DOHH2 (cell line): Measurements from ENCODE around the gene SEMA5A.

ENCODE experiments used
- H3F3A ChIP-seq: fragments of 200-600 bp; sonication (generic), shearing (Covaris generic); 2 replicates; pipeline ENCODE4 v1.6.0; 2016; ENCODE audit warnings: antibody characterized with exemption, mild to moderate bottlenecking; ENCODE audit not compliant: control insufficient read depth, insufficient read depth
- H3K27ac ChIP-seq: fragments of 200-600 bp; sonication (generic); 2 replicates; pipeline ENCODE4 v1.5.1; 2014; ENCODE audit warnings: low read depth, mild to moderate bottlenecking, low read length, moderate library complexity
- H3K27me3 ChIP-seq: fragments of 200-600 bp; sonication (generic); 2 replicates; pipeline ENCODE4 v1.6.1; 2014; ENCODE audit warnings: mild to moderate bottlenecking, low read length, mixed read lengths; ENCODE audit not compliant: control insufficient read depth
- H3K36me3 ChIP-seq: fragments of 200-600 bp; sonication (generic); 2 replicates; pipeline ENCODE4 v1.6.1; 2014; ENCODE audit warnings: mild to moderate bottlenecking, low read length, moderate library complexity, mixed read lengths; ENCODE audit not compliant: control insufficient read depth
- H3K4me1 ChIP-seq: fragments of 200-600 bp; sonication (generic); 2 replicates; pipeline ENCODE4 v1.6.1; 2014; ENCODE audit warnings: mild to moderate bottlenecking, low read length, mixed read lengths; ENCODE audit not compliant: control insufficient read depth
- H3K4me2 ChIP-seq: fragments of 200-600 bp; sonication (generic); 2 replicates; pipeline ENCODE4 v1.6.0; 2014; ENCODE audit warnings: mild to moderate bottlenecking, low read length, moderate library complexity
- H3K4me3 ChIP-seq: fragments of 200-600 bp; sonication (generic); 2 replicates; pipeline ENCODE4 v1.5.1; 2014; ENCODE audit warnings: mild to moderate bottlenecking, low read length, mixed read lengths
- H3K79me2 ChIP-seq: fragments of 200-600 bp; sonication (generic); 2 replicates; pipeline ENCODE4 v1.6.1; 2014; ENCODE audit warnings: mild to moderate bottlenecking, low read length, mixed read lengths; ENCODE audit not compliant: control insufficient read depth
- H3K9me2 ChIP-seq: fragments of 200-600 bp; sonication (generic); replicated peaks from 2 replicates; pipeline ENCODE4 v1.6.1; 2014; ENCODE audit warnings: mild to moderate bottlenecking, low read length, mixed read lengths; ENCODE audit not compliant: control insufficient read depth
- H3K9me3 ChIP-seq: fragments of 200-600 bp; sonication (generic); 2 replicates; pipeline ENCODE4 v1.6.1; 2014; ENCODE audit warnings: antibody characterized with exemption, low read length, mixed read lengths; ENCODE audit not compliant: control insufficient read depth, insufficient read depth
- H4K20me1 ChIP-seq: fragments of 200-600 bp; sonication (generic); 2 replicates; pipeline ENCODE4 v1.6.0; 2014; ENCODE audit warnings: low read depth, mild to moderate bottlenecking, antibody characterized with exemption, low read length, moderate library complexity; ENCODE audit not compliant: control insufficient read depth, insufficient read depth
- EZH2phosphoT487 ChIP-seq: fragments of 200-600 bp; sonication (generic); IDR thresholded peaks from 2 replicates; pipeline ENCODE4 v1.6.1; 2017; ENCODE audit warnings: borderline replicate concordance, mild to moderate bottlenecking, antibody characterized with exemption, low read length, moderate library complexity, mixed read lengths
- TF ChIP-seq, protein P1 (sequence below): fragments of 200-600 bp; sonication (generic); IDR thresholded peaks from one replicate; pipeline ENCODE4 v1.5.1; 2014; ENCODE audit warnings: antibody characterized with exemption, mild to moderate bottlenecking, low read depth, low read length; ENCODE audit not compliant: poor library complexity, severe bottlenecking

The SEMA5A gene

DNA sequence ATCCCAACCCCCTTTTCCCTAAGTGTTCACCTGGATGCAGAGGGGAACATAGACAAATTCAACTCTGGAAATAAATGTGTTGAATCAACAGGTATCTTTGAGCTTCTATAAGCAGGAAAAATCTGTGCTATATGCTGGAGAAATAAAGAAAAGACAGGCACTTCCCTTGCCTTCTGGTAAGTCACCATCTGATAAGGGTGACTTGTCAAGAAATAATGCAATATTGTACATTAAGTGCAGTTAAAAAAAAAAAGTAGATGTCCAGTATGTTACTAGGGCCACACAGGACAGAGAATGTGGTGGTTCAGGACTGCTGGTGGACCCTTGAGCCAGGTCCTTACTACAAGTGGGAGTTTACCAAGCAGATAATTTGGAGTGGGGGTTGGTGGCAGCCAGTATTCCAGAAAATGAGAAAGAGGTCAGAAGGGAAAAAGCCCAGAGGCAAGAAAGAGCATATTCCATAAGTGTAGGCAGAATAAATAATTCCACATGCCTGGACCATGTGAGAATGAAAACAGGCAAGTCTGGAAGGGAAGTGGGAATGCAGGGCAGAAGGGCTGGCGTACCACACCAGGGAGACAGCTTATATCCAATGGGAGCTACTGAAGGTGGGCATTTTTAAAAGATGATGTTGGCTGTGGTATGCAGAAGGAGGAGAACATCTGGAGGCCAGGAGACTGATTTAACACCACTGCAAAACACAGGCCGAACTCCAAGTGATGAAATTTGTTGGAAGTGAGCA is 209.9 kb downstream of the SEMA5A start:
- Histone ChIP-seq H3K79me2 (no peaks in the 10 kb centered on the region), H3K36me3 (no peaks in the 10 kb centered on the region)

DNA sequence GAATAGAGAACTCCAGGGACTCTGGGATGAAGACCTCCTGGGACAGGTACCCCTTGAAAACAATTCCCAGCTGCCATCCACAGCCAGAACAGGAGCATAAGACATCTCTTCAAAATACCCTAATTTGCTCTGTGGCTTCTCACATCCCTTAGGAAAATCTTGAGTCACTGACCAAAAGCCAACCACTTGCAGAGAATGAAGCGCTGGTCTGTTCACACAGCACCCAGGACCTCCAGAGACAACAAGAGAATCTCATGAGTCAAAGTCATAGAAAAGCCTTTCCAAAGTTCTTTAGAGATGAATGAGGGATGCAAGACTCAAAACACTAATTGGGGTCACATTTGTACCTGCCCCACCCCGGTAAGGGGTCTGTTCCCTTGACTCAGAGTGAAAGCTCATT is 210.6 kb downstream of the SEMA5A start:
- no peaks in the 10 kb centered on the region for H3K27me3 ChIP-seq
- H3K9me3 ChIP-seq, result no peaks in the 10 kb centered on the region; the same call in 1 of the 2 replicates
- no peak overlapping the region for H3K27ac ChIP-seq
- H3K4me1 ChIP-seq, result no peaks in the 10 kb centered on the region
- H3F3A ChIP-seq, result no peaks in the 10 kb centered on the region
- no peak overlapping the region for H3K4me3 ChIP-seq
- no peaks in the 10 kb centered on the region for H3K79me2 ChIP-seq
- H3K4me2 ChIP-seq, result no peak overlapping the region
- TF ChIP-seq EZH2phosphoT487, result no peak
- TF ChIP-seq, protein P1, sequence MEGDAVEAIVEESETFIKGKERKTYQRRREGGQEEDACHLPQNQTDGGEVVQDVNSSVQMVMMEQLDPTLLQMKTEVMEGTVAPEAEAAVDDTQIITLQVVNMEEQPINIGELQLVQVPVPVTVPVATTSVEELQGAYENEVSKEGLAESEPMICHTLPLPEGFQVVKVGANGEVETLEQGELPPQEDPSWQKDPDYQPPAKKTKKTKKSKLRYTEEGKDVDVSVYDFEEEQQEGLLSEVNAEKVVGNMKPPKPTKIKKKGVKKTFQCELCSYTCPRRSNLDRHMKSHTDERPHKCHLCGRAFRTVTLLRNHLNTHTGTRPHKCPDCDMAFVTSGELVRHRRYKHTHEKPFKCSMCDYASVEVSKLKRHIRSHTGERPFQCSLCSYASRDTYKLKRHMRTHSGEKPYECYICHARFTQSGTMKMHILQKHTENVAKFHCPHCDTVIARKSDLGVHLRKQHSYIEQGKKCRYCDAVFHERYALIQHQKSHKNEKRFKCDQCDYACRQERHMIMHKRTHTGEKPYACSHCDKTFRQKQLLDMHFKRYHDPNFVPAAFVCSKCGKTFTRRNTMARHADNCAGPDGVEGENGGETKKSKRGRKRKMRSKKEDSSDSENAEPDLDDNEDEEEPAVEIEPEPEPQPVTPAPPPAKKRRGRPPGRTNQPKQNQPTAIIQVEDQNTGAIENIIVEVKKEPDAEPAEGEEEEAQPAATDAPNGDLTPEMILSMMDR, result no peak
- H3K9me2 ChIP-seq, result no peaks in the 10 kb centered on the region
- H4K20me1 ChIP-seq, result no peaks in the 10 kb centered on the region
- no peaks in the 10 kb centered on the region for H3K36me3 ChIP-seq

More for the DNA sequence above, 209.9 kb downstream of the SEMA5A start:
- Histone ChIP-seq H3F3A (no peaks in the 10 kb centered on the region), H3K4me2 (no peak overlapping the region), H3K4me3 (no peak overlapping the region), H4K20me1 (no peaks in the 10 kb centered on the region), H3K9me2 (no peaks in the 10 kb centered on the region), H3K9me3 (no peaks in the 10 kb centered on the region; the same call in 1 of the 2 replicates), H3K4me1 (no peaks in the 10 kb centered on the region), H3K27me3 (no peaks in the 10 kb centered on the region), H3K27ac (no peak overlapping the region)
- no peak for TF ChIP-seq EZH2phosphoT487
- TF ChIP-seq, protein P1, result no peak

GRCh38 chr5:9332026-9332425 is 213.8 kb downstream of the SEMA5A start:
- no peaks in the 10 kb centered on the region for H3F3A ChIP-seq
- no peaks in the 10 kb centered on the region for H4K20me1 ChIP-seq
- H3K27ac ChIP-seq, result no peak overlapping the region
- H3K4me1 ChIP-seq, result no peaks in the 10 kb centered on the region
- H3K4me2 ChIP-seq, result no peak overlapping the region
- no peaks in the 10 kb centered on the region for H3K9me3 ChIP-seq
- TF ChIP-seq EZH2phosphoT487, result no peak
- TF ChIP-seq, protein P1, result no peak
- H3K79me2 ChIP-seq, result no peaks in the 10 kb centered on the region
- H3K36me3 ChIP-seq, result no peaks in the 10 kb centered on the region
- no peak overlapping the region for H3K4me3 ChIP-seq
- no peaks in the 10 kb centered on the region for H3K27me3 ChIP-seq
- H3K9me2 ChIP-seq, result no peaks in the 10 kb centered on the region
